Heart left ventricle (tissue), 16 donors: Measurements from ENCODE around the gene GYPC. TPM values are rescaled to one million over a fixed set of nuclear protein-coding genes. Genes with fewer than 3 reads are reported as not detected.
A peak's percentile ranks its signal among the peaks of the same experiment; 100 is the strongest.

ENCODE experiments used
- ATAC-seq, 4 donors: fragments of 200-7000 bp; cut with Tn5 transposase; one replicate each; pipeline ENCODE4 v1.9.1; 2020 to 2022; ENCODE audit warnings: moderate library complexity in 4 of 4, mild to moderate bottlenecking in 3 of 4, moderate number of reproducible peaks in 1 of 4
- DNase-seq, 5 donors: peaks; one replicate each; pipeline ENCODE4 v3.0.0-alpha.2; 2020
- H3K27ac ChIP-seq, 12 donors: fragments of 200-600 bp; sonication (generic) in 4 of 12; one replicate each; pipeline versions ENCODE4 v1.5.0 to v1.8.0; 2016 to 2022; ENCODE audit warnings: mild to moderate bottlenecking in 2 of 12
- H3K27me3 ChIP-seq, 9 donors: fragments of 200-600 bp; sonication (generic) in 2 of 9; one replicate each; pipeline versions ENCODE4 v1.5.1 to v1.8.0; 2016 to 2022; ENCODE audit warnings: mild to moderate bottlenecking in 3 of 9
- H3K36me3 ChIP-seq, 9 donors: fragments of 200-600 bp; sonication (generic) in 2 of 9; one replicate each; pipeline versions ENCODE4 v1.5.0 to v1.8.0; 2018 to 2022; ENCODE audit warnings: mild to moderate bottlenecking in 2 of 9
- H3K4me1 ChIP-seq, 12 donors: fragments of 200-600 bp; sonication (generic) in 4 of 12; one replicate each; pipeline versions ENCODE4 v1.5.0 to v1.8.0; 2016 to 2022; ENCODE audit warnings: mild to moderate bottlenecking in 3 of 12
- H3K4me3 ChIP-seq, 12 donors: fragments of 200-600 bp; sonication (generic) in 4 of 12; one replicate each; pipeline versions ENCODE4 v1.5.0 to v1.8.0; 2017 to 2022; ENCODE audit warnings: mild to moderate bottlenecking in 9 of 12, moderate library complexity in 4 of 12
- H3K9me3 ChIP-seq, 12 donors: fragments of 200-600 bp; sonication (generic) in 4 of 12; one replicate each; pipeline versions ENCODE4 v1.5.0 to v1.8.0; 2016 to 2022; ENCODE audit warnings: mild to moderate bottlenecking in 1 of 12
- POLR2A ChIP-seq, 2 donors: fragments of 450-650 bp; IDR thresholded peaks; one replicate each; pipeline ENCODE4 v1.6.1; 2017; ENCODE audit warnings: antibody characterized with exemption in 2 of 2, mild to moderate bottlenecking in 2 of 2, moderate library complexity in 2 of 2
- WGBS, 4 donors: extraction: QIAGEN DNeasy Blood & Tissue Kit in 2 of 4; methylation state at CpG; one replicate each; pipeline versions ENCODE4 v1.1.5 to v1.1.7; 2013 to 2018; 5-methylcytosine and 5-hydroxymethylcytosine counted together
- intact Hi-C, 10 donors: fragments of 100-400 bp; cut with DNase I; formaldehyde crosslinking; loops; one replicate each; pipeline versions ENCODE4 v1.11.1 to v1.14.2; 2022
- polyA plus RNA-seq, 2 donors: library from polyadenylated mRNA; stranded (reverse); fragments of 200-250 nt; gene quantifications; one replicate each; pipeline ENCODE4 v1.2.3, GENCODE V29; 2013
- total RNA-seq, 9 donors: library from RNA; depleted of rRNA in 2 of 9; stranded (reverse); fragments of >200 nt in 2 of 9; fragmentation: NEBNext Ultra II Directional in 3 of 9; extraction: Animal tissue kit (Norgen Biotek cat#: 25700) in 3 of 9; gene quantifications; one replicate each; pipeline versions ENCODE4 v1.1.0 to v1.2.4, GENCODE V29; 2016 to 2023
- TF ChIP-seq, protein P1 (sequence below), 12 donors: fragments of 200-600 bp; sonication (generic) in 4 of 12; IDR thresholded peaks; one replicate each; pipeline versions ENCODE4 v1.5.0 to v1.8.0; 2018 to 2022; ENCODE audit warnings: antibody characterized with exemption in 12 of 12, mild to moderate bottlenecking in 5 of 12
- donor health status: ischemic (EF 13 %, LVEDD 7.1; RV severe dilation, severe dysfunction).
- donor health status: healthy with polysubstance abuse.
- donor health status: DM: no; HTN: yes; CAD: no.
- donor health status: DM: no; HTN: no; CAD: no.
- donor health status: ischemic (EF 25% LVEDD 6.9; RV normal size, moderate dysfunction).
- donor health status: ischemic (EF 25% LVEDD 5.7; RV mildly dilated, moderate dysfunction).
- donor health status: healthy.
- donor health status: DM: yes; HTN: yes; CAD: no.
- donor health status: ischemic (EF 35%, LVEDD 5.7; RV mildly dilated, moderate dysfunction).
- donor health status: nonischemic (EF 11% LVEDD 7.7; RV severe dilation, severe dysfunction).
- donor health status: DM: yes; HTN: yes; CAD: no.
- donor health status: PGD.
- donor health status: ischemic (EF 29% LVEDD 5.4; RV normal size, mild dysfunction).
- donor health status: nonischemic (EF 23%, LVEDD 6.1; RV moderate dilation, normal function).

Gene GYPC
- total and polyA plus RNA-seq, 11 donors, result 108 to 369 (median 131) TPM

DNA sequence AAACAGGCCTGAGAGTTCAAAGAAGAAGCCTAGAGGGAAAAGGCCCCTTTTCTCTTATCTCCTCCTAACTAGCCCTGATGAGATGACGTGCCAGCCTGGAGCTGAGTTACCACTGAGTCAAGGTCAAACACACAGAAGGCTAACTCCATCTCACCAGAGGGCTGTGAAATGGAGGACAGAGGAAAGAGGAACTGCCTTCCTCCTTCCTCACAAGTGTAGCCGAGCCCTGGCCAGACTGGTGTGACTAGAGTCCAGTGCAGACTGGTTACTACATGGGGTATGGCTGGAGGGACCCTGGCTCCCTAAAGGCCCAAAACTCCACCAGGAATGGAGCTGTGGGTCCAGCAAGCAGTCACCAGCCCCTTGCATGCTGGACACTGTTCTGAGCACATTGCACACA lies 35.7 kb upstream of the GYPC start:
- intact Hi-C loops, result loop anchor here in 1 of 10 donors (10.0 kb wide), 1 partner anchor 134 kb away; no protein-coding TSS in a partner anchor
- Histone ChIP-seq H3K36me3 (no peaks in the 10 kb centered on the region), H3K27ac (no peak overlapping the region), H3K4me3 (no peak overlapping the region), H3K9me3 (peaks cover 0 to 14% (median 4%) of the 10 kb centered on the region in 12 donors), H3K4me1 (no peaks in the 10 kb centered on the region), H3K27me3 (no peaks in the 10 kb centered on the region)
- WGBS, 4 donors, result 85 to 100% (median 90%) methylated on average over 1 to 2 of the region's 2 CpGs
- TF ChIP-seq, protein P1, sequence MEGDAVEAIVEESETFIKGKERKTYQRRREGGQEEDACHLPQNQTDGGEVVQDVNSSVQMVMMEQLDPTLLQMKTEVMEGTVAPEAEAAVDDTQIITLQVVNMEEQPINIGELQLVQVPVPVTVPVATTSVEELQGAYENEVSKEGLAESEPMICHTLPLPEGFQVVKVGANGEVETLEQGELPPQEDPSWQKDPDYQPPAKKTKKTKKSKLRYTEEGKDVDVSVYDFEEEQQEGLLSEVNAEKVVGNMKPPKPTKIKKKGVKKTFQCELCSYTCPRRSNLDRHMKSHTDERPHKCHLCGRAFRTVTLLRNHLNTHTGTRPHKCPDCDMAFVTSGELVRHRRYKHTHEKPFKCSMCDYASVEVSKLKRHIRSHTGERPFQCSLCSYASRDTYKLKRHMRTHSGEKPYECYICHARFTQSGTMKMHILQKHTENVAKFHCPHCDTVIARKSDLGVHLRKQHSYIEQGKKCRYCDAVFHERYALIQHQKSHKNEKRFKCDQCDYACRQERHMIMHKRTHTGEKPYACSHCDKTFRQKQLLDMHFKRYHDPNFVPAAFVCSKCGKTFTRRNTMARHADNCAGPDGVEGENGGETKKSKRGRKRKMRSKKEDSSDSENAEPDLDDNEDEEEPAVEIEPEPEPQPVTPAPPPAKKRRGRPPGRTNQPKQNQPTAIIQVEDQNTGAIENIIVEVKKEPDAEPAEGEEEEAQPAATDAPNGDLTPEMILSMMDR (IDR thresholded peaks at IDR 0.05), result no peak
- no peak for TF ChIP-seq POLR2A (IDR thresholded peaks at IDR 0.05)
- DNase-seq (no peak), ATAC-seq (no peak)

DNA sequence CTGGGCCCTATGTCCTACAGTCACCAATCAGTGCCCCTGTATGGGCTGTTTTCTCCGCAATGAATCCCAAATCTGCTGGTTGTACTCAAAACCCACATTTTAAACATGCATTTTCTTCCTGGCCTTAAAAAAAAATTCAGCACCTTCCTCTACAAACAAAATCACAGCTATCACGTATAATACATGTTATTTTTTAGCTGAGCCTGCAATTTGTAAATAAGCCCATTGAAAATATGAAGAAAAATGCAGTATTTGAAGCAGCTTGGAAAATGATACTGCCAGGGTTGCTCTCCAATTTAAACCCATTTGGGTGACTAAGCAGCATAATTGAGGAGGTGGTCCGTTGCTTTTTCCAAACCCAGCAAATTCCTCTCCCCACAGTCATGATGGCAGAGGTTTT lies 33.0 kb upstream of the GYPC start:
- TF ChIP-seq POLR2A (IDR thresholded peaks at IDR 0.05), result no peak
- TF ChIP-seq, protein P1 (IDR thresholded peaks at IDR 0.05), result no peak
- WGBS, 4 donors, result 89 to 95% (median 90%) methylated on average over 3 of the region's 3 CpGs
- Histone ChIP-seq H3K4me3 (no peak overlapping the region), H3K36me3 (no peaks in the 10 kb centered on the region), H3K27ac (no peak overlapping the region), H3K9me3 (peaks cover 0 to 14% (median 4%) of the 10 kb centered on the region in 12 donors), H3K27me3 (no peaks in the 10 kb centered on the region), H3K4me1 (peaks cover 0 to 10% (median 2%) of the 10 kb centered on the region in 12 donors)
- intact Hi-C loops, result loop anchor here in 1 of 10 donors (10.0 kb wide), 1 partner anchor 132 kb away; no protein-coding TSS in a partner anchor
- ATAC-seq (no peak), DNase-seq (no peak)

DNA sequence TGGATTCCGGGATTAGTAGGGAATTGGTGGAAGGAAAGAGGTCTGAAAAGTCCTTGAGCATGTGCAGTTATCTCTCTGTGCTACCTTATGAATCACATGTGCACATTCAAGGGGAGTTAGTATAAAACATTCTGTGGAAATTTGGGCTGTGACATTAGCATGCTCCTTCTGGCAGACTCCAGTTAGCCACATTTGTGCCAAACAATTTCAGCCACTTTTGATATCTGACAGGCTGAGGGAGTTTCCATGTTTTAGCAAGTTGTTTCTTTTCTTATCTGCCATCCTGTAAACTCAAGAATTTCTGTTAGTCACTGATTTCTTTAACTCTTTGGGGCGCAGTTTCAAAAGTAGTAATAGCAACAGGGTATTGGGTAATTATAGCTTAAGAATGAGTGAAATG lies 28.3 kb upstream of the GYPC start:
- Histone ChIP-seq H3K9me3 (no peaks in the 10 kb centered on the region), H3K4me1 (peaks cover 0 to 12% (median 2%) of the 10 kb centered on the region in 12 donors), H3K27ac (no peak overlapping the region), H3K36me3 (no peaks in the 10 kb centered on the region), H3K27me3 (no peaks in the 10 kb centered on the region), H3K4me3 (no peak overlapping the region)
- no peak for DNase-seq
- intact Hi-C loops, result loop anchor here in 1 of 10 donors (10.0 kb wide), 1 partner anchor 127 kb away; no protein-coding TSS in a partner anchor
- WGBS, 4 donors, result 41 to 51% (median 44%) methylated on average over 2 of the region's 2 CpGs
- no peak for TF ChIP-seq POLR2A (IDR thresholded peaks at IDR 0.05)
- TF ChIP-seq, protein P1 (IDR thresholded peaks at IDR 0.05), result no peak
- peak in 3 of 4 donors; percentile 34 to 86 (median 80) for ATAC-seq

DNA sequence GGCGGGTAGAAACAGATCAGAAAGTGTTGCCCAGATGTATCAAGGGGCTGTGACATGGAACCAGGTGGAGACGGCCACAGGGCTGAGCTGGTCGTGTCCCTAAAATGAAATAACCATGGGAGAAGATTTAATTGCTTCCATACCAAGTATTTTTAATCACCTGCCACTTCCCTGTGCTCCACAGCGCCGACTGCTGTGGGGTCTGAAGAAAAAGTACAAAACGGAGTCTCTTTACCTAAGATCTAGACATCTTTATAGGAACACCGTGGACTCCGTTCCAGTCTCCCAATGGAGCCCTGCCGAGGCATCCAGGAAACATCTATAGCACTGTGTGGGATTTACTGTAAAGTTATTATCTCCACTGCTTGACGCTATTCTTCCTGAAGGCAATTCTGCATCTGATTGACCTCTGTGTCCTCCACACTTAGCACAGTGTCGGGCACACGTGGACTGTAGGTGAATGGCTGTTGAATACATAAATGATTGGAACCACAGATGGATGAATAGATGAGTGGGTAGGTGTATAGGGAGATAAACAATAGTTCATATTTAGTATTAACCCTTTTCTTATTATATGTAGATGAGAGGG lies 21.6 kb upstream of the GYPC start:
- Histone ChIP-seq H3K9me3 (no peaks in the 10 kb centered on the region), H3K36me3 (no peaks in the 10 kb centered on the region), H3K27me3 (no peaks in the 10 kb centered on the region), H3K4me3 (no peak overlapping the region), H3K27ac (no peak overlapping the region), H3K4me1 (peaks cover 0 to 16% (median 4%) of the 10 kb centered on the region in 12 donors)
- no peak for TF ChIP-seq POLR2A (IDR thresholded peaks at IDR 0.05)
- TF ChIP-seq, protein P1 (IDR thresholded peaks at IDR 0.05), result peak in 11 of 12 donors; percentile 8 to 53 (median 33)
- WGBS, 4 donors, result 57 to 72% (median 67%) methylated on average over 12 of the region's 12 CpGs
- intact Hi-C loops, result loop anchor here in 2 of 10 donors (10.0 kb wide), 2 partner anchors 100 to 890 kb away; no protein-coding TSS in a partner anchor
- ATAC-seq (no peak), DNase-seq (peak in 1 of 5 donors; percentile 33)
